ENCODE measurements around the gene HOXC13.

Gene HOXC13

DNA sequence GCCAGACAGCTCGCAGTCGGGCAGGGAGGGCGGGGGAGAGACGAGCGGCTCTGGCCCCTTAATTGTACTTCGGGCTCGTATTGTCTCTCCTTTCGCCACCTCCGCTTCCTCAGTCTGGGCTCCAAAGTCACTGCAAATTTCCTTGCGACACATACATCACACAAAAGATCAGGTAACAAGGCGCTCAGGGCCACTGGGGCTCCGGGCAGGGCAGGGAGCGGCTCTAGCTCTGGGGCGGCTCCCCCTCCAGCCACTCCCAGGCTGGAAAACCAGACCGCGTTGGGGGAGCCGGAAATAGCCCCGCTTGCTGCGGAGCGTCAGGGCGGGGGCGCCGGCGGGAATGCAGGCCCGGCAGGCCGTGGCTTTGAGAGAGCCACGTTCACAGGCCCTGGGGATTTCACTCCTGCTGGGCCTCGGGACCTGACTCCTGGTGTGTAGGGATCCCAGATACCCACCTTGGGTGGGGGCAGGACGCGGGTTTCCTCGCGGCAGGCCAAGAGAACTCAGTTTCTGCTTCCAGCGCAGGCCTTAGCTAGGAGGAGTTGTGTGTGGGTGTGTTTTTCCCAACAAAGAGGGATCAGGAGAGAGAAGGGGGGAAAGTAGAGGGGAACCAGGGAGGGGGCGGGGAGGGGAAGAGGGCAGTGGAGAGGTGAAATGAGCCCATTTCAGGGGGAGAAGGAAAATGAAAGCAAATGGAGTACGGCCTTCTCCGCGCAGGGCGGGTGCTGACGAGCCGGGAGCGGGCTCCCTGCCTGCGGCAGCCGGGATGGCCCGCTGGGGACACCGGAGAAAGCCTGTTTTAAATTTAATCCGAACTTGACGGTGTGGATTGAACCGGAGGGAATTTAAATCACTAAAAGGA is 57.0 kb downstream of the HOXC13 start:
- DNase-seq = peak; percentile 21

Data from MV-4-11 (cell line).